Measurements from ENCODE around the gene FEZF1.

FEZF1 gene

DNA sequence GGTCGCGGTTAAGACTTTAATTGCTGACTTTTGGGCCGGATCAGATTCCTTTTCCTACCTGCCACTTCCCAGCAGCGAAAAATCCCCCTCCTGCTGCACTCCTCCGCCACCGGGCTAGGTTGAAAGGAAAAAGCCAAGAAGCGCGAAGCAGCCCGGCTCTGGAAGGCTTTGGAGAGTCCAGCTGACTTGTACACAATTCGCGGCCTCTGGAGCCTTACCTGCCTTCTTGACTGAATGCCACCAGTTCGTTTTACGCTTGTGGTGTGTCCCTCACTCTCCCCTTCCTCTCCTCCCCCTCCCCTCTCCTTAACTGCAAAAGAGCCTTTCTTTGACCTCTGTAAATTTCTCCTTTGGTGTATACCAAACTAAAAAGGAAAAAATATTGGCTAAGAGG, 2.7 kb upstream of the FEZF1 start:
- TF ChIP-seq CTCF (IDR thresholded peaks at IDR 0.05; ENCODE audit: low read length) (no peak), EZH2 (IDR thresholded peaks at IDR 0.05; ENCODE audit: borderline replicate concordance, low read length) (no peak)
- Histone ChIP-seq H3K9ac (ENCODE audit: low read length) (no peak overlapping the region), H2AFZ (ENCODE audit: low read length) (no peak overlapping the region), H3K4me2 (ENCODE audit: low read length) (no peak overlapping the region), H3K79me2 (ENCODE audit: insufficient read depth, low read length) (no peaks in the 10 kb centered on the region), H4K20me1 (ENCODE audit: insufficient read depth, low read length) (no peaks in the 10 kb centered on the region), H3K27me3 (ENCODE audit: insufficient read depth, low read length) (no peaks in the 10 kb centered on the region), H3K9me2 (ENCODE audit: low read depth, low read length) (no peaks in the 10 kb centered on the region), H3K4me3 (ENCODE audit: low read depth, low read length, poor library complexity, severe bottlenecking) (no peak overlapping the region), H3K4me1 (ENCODE audit: insufficient read depth, low read length, severe bottlenecking) (no peaks in the 10 kb centered on the region), H3F3A (ENCODE audit: insufficient read depth, low read length) (no peaks in the 10 kb centered on the region), H3K9me3 (ENCODE audit: low read length) (no peaks in the 10 kb centered on the region), H3K27ac (ENCODE audit: low read depth, low read length, poor library complexity, severe bottlenecking) (no peak overlapping the region), H3K36me3 (ENCODE audit: insufficient read depth, low read length) (no peaks in the 10 kb centered on the region)

GRCh38 chr7:122306320-122307227, 2.0 kb upstream of the FEZF1 start:
- Histone ChIP-seq H2AFZ (ENCODE audit: low read length) (no peak overlapping the region), H3K27me3 (ENCODE audit: insufficient read depth, low read length) (no peaks in the 10 kb centered on the region), H3K9ac (ENCODE audit: low read length) (no peak overlapping the region)

GRCh38 chr7:122305475-122306319, 1.1 kb upstream of the FEZF1 start:
- no peak overlapping the region for H2AFZ ChIP-seq (ENCODE audit: low read length)
- no peaks in the 10 kb centered on the region for H4K20me1 ChIP-seq (ENCODE audit: insufficient read depth, low read length)
- TF ChIP-seq EZH2 (IDR thresholded peaks at IDR 0.05; ENCODE audit: borderline replicate concordance, low read length) (no peak), CTCF (IDR thresholded peaks at IDR 0.05; ENCODE audit: low read length) (no peak)
- no peak overlapping the region for H3K9ac ChIP-seq (ENCODE audit: low read length)
- no peaks in the 10 kb centered on the region for H3K4me1 ChIP-seq (ENCODE audit: insufficient read depth, low read length, severe bottlenecking)
- H3K36me3 ChIP-seq (ENCODE audit: insufficient read depth, low read length), result no peaks in the 10 kb centered on the region
- no peak overlapping the region for H3K4me2 ChIP-seq (ENCODE audit: low read length)
- no peaks in the 10 kb centered on the region for H3K9me3 ChIP-seq (ENCODE audit: low read length)
- H3F3A ChIP-seq (ENCODE audit: insufficient read depth, low read length), result no peaks in the 10 kb centered on the region
- H3K79me2 ChIP-seq (ENCODE audit: insufficient read depth, low read length), result no peaks in the 10 kb centered on the region
- no peak overlapping the region for H3K27ac ChIP-seq (ENCODE audit: low read depth, low read length, poor library complexity, severe bottlenecking)
- H3K4me3 ChIP-seq (ENCODE audit: low read depth, low read length, poor library complexity, severe bottlenecking), result no peak overlapping the region
- H3K27me3 ChIP-seq (ENCODE audit: insufficient read depth, low read length), result no peaks in the 10 kb centered on the region
- H3K9me2 ChIP-seq (ENCODE audit: low read depth, low read length), result no peaks in the 10 kb centered on the region

More at GRCh38 chr7:122306320-122307227, 2.0 kb upstream of the FEZF1 start:
- H3K27ac ChIP-seq (ENCODE audit: low read depth, low read length, poor library complexity, severe bottlenecking), result no peak overlapping the region
- H3K36me3 ChIP-seq (ENCODE audit: insufficient read depth, low read length), result no peaks in the 10 kb centered on the region
- H3K4me1 ChIP-seq (ENCODE audit: insufficient read depth, low read length, severe bottlenecking), result no peaks in the 10 kb centered on the region
- no peaks in the 10 kb centered on the region for H3K9me3 ChIP-seq (ENCODE audit: low read length)
- H3K4me2 ChIP-seq (ENCODE audit: low read length), result no peak overlapping the region
- no peak overlapping the region for H3K4me3 ChIP-seq (ENCODE audit: low read depth, low read length, poor library complexity, severe bottlenecking)
- TF ChIP-seq CTCF (IDR thresholded peaks at IDR 0.05; ENCODE audit: low read length) (no peak), EZH2 (IDR thresholded peaks at IDR 0.05; ENCODE audit: borderline replicate concordance, low read length) (no peak)
- H3K9me2 ChIP-seq (ENCODE audit: low read depth, low read length), result no peaks in the 10 kb centered on the region
- H4K20me1 ChIP-seq (ENCODE audit: insufficient read depth, low read length), result no peaks in the 10 kb centered on the region
- H3K79me2 ChIP-seq (ENCODE audit: insufficient read depth, low read length), result no peaks in the 10 kb centered on the region
- no peaks in the 10 kb centered on the region for H3F3A ChIP-seq (ENCODE audit: insufficient read depth, low read length)

Data from OCI-LY1 (cell line).